Left kidney (tissue), 2 donors: ENCODE data around the gene MAPK10. TPM values are rescaled to one million over a fixed set of nuclear protein-coding genes. Genes with fewer than 3 reads are reported as not detected.
"Not testable (repeated sequence)": the region's sequence is repeated elsewhere in the genome, so short reads cannot be mapped to it uniquely, and the experiment has no call there.

Experiments used
- DNase-seq: peaks from one replicate; pipeline ENCODE4 v3.0.0-alpha.2; 2013
- polyA plus RNA-seq: library from polyadenylated mRNA; unstranded; fragments of 120-200 nt; gene quantifications from one replicate; pipeline ENCODE4 v1.2.1, GENCODE V29; 2013; ENCODE audit not compliant: insufficient read length

The MAPK10 gene
- polyA plus RNA-seq, 1 donor = 89.8 TPM

DNA sequence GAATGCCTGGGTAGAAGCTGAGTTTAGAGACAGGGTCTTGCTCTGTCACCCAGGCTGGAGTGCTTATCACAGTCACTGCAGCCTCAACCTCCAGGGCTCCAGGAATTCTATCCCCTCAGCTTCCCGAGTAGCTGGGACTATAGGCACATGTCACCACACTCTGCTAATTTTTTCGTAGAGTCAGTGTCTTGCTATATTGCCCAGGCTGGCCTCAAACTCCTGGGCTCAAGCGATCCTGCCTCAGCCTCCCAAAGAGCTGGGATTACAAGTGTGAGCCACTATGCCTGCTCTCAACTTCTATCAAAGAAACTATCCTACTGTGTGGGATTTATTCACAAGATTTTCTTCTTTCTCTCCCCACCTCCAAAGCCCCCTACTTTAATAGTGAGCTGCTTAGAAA is 15.7 kb downstream of the MAPK10 start:
- DNase-seq = no peak

DNA sequence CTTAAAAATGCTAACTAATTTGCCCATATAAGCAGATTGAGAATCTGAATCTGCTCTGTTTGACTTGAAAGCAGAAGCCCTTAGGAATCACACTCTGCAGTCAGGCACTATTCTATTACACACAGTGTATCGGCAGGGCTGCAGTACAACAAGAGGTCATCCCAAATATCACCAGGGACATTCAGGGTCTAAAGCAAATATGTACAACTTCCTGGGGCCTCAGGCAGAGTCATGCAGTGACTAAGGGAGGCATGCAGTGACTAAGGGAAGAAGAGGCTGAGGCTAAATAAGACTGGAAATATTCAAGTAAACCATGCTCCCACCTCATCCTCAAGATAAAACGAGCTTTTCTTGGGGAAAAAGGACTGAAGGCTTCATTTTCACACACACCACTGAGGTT is 20.9 kb downstream of the MAPK10 start:
- DNase-seq = no peak

DNA sequence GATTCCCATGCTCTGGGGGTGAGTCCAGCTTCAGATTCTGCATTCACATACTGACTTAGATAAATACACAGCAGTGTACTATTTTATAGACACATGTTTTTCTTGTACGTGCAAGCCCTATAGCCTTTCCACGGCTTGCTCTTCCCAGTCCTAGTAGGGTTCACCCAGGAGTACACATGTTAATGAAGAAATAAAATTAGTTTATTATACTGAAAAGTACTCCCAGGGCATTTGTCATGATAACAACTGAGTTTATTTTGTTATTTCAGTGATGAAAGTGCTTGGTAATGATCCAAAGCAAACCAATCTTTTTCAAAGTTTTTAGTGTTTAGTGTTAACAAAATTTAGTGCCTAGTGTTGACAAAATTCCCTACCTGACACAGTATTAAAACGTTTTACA is 21.3 kb downstream of the MAPK10 start:
- no peak for DNase-seq

DNA sequence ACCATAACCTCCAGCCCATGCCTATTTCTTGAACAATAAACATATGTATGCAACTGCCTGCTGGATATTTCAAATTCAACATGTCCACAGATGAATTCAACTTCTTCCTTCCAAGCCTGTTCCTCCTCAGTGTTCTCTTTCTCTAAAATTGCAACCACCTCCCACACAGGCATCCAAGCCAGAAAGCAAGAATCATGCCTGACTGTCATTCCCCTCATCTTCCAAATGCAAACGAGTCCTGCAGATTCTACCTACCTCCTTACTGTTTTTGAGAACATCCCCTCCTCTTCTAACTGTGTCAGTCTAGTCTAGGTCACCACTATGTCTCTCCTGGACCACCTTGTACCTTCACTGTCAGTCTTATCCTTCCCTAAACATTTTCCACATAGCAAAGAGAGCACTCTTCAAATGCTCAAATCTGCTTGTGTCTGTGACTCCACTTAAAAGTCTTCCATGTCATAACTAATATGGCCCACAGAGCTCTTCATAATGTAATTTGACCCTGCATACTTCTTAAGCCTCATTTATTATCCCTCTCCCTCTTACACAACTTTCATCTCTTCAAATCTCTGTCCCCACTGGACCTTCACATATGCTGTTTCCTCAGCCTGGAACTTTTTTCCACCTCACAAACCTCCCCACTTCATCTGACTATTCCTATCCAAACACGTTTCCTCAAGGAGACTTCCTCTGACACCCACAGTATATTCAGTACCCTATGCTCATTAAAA is 25.7 kb downstream of the MAPK10 start:
- no peak for DNase-seq

DNA sequence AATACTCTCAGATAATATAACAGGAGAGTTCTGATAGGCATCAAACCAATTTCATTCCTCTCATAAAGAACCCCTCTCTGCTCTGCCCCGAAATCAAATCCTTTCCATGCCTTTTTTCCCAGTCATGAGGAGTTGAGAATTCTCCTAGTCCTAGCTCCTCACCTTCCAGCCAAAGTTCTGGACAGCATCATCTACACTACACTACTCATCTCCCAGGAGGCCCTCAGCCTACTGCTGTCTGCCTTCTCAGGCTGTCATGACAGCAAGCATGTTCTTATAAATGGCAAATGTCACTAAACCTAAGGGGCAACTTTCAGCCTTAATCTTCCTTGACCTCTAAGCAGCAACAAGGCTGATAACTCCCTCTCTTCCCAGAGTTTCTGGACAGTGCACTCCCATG is 26.6 kb downstream of the MAPK10 start:
- no peak for DNase-seq

DNA sequence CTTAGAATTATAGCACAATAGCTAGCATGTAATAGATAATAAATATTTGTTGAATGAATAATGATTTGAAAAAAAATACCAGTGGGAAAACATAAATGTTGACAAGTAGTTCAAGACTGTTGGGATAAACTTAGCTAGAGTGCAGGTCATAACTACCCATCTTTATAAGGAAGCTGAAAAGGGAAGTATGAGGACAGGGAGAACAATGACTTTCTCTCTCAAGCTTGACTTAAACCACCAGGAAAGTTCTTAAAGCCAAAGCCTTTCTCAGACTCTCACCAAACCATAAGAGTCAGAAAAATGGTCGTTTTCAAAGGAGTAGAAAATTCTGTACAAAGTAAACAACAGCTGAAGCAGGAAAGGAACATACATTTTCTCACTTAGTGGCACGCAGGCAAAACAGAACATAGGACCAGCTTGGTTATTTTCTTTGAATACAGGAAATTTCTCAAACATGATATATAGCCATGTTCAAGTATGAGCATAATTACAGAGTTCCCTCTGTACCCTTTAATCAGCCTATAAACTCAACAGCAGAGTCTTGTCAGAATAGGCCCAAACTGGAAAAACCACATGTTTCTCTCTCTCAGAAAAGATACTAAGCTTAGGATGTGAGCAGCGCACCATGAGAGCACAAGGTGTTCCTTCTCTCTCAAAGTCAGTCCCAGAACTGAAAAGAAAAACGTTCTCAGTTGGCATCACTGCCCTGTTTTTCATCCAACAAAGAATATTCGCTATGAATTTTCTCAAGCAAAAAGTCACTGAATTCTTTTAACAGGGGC is 28.7 kb downstream of the MAPK10 start:
- DNase-seq = peak; percentile 17

DNA sequence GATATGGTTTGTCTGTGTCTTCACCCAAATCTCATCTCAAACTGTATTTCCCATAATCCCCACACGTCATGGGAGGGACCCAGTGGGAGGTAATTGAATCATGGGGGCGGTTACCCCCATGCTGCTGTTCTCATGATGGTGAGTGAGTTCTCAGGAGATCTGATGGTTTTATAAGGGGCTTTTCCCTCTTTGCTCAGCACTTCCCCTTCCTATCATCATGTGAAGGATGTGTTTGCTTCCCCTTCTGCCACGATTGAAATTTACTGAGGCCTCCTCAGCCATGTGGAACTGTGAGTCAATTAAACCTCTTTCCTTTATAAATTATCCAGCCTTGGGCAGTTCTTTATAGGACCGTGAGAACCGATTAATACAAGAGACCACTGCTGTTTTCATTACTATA is 29.4 kb downstream of the MAPK10 start:
- not testable (repeated sequence) for DNase-seq

DNA sequence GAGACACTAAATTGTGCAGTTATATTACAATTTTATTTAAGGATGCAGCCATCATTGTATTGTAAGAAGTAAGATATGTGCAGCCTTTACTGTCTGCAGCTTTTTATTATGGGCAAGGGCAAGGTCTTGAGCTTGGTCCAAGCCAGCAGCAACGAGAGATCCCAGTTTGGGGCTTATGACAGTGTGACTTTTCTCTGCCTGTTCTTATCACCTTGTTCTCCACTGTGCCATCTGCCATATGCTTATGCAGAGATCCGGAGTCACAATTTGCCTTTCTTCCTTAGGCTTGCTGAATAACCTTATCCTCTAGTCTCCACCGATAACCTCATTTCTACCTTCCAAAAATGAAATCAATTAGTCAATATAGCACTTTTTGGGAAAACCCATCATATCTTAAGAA is 30.4 kb downstream of the MAPK10 start:
- DNase-seq = no peak

DNA sequence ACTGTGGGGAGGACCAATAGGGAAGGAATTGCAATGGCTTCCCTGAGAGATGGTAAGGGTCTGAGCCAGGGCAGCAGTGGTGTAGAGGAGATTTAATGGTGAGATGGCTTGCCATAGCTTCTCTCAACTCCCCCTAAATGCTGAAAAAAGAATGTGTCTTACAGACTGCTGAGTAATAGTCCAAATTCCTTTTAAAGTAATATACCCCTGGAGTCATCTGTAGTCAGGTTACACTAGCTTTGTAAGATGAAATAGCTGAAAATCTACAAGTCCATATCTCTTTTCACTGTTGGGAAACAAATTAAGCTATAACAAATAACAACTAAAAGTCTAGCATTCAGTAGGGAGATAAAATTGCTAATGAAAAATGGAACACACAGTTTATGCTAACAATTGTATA is 33.5 kb downstream of the MAPK10 start:
- no peak for DNase-seq

DNA sequence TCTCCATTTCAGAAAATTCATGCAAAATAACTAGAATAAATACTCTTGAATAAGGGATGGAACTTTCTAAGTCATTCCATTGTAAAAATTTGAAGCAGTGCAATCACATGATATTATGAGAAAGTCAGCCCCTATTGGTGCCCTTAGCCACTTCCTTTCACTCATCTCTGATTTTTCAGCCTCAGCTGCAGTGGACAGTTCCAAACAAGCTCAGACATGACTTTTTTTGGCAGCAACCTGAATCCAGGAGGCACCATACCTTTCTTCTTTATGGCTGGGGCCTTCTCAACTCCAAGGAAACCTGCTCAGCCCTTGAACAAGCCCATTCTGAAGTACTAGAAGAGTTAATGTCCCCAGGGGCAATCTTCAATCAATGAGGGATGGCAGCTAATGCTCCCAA is 40.5 kb downstream of the MAPK10 start:
- DNase-seq = no peak

DNA sequence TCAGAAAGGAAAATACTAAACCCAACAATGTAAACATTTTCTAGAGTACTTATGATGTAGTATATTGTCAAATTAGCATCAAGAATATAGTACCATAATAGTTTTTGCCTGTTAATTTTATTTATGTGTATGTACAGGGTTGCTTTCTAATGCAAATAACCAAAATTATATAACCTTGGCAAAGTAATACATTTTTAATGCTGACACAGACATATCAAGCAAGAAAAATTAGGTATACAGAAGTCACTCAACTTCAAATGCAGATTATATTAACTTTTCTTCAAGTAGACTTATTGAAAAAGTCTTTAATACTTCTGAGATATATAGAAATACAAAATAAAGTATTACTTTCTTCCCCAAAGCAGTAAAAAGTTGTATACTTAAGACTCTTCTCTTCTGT is 44.3 kb downstream of the MAPK10 start:
- DNase-seq = no peak

DNA sequence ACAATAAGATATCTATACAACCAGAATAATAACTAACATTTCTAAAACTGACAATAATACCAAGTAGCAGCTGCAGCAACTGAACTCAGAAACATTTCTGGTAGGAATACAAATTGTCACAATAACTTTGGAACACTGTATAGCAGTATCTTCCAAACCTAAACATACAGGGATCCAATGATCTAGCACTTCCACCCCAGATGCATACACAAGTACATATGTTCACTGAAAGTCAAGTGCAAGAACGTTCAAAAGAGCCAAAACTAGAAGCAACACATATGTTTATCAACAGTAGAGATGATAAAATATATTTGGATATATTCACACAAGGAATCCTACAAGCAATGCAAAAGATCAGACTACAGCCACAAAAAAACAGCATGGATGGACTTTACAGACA is 46.2 kb downstream of the MAPK10 start:
- no peak for DNase-seq

DNA sequence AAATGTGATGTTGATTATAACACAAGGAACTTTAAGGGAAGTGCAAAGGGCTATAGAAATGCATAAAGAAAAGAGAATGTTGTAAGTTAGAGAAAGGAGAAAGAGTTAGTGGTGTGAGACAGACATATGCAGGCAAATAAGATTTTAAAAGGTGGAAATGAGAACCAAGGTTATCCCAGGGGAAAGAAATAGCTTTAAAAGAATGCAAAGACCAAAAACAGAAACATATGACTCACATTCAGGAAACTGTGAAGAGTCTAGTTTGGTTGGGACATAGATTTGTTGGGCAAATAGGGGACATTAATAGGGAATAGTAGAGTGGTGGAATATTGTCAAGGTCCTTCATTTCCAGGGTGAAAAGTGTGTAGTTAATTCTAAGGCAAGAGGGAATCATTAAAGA is 52.4 kb downstream of the MAPK10 start:
- no peak for DNase-seq

DNA sequence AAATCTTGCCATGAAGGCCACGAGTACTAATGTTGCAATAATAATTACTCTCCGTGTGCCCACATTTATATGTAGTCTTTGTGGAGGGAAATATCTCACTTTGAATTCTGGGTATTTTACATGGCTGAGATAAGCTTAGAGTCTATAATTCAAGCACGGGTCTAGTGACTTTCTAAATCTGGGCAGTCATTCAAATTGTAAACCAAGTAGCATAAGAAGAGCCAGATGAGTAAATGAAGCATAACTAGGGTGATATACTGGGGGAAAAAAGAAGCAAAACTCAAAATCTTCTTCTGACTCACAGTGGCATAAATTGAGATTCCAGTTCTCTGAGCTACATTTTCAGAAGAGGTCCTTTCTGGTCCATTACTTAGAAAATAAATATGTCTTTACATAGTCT is 53.0 kb downstream of the MAPK10 start:
- DNase-seq = no peak

DNA sequence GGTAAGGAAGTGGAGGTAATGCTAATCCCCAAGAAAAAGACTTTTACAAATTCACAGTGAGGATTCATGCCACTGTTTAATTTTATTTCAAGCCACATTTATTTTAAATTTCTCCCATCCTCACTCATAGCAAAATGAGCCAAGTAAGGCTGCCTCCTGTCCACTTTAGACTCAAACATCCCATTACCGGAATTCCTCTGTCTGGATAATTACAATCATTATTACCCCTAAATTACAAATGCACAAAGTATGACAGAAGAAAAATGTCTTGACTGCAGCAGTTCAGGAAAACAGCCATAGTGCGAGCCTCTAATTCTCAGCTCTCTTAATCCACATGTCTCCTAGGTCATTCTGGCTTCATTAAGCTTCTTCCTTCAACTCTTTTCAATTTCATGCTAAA is 57.0 kb downstream of the MAPK10 start:
- no peak for DNase-seq

DNA sequence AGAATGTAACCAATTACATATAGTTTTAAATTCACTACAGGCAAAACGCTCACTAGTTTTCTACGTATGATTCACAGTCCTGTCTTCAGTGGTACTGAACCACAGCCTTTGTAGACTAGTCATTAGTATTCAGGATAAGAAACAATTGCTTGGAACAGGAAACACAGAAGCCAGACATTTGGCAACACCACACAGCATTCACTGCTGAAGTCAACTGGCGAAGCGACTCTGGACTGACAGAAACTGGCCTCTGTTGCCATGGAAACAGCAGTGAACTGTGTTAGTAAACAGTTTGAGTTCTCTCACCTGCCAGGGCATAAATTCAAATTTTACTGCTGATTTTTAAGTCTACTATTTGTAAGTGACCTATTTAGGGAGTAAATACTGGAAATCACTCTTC is 57.6 kb downstream of the MAPK10 start:
- DNase-seq = peak; percentile 93

DNA sequence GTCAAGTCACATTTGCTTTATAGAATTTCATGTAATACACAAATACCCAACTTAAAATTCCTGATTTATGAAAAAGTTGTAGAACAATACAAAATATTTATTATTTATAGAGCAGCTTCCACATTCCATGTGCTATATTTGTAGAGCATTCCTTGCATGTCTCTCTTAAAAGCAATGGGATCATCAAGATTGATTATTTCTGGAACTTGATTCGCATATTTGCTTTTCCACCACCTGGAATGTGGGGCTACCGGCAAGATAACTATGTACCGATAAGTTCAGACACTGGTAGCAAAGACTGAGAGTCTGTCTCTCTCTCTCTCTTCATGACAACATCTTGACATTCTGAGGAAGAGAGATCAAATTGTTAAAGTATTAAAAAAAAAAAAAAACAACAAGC is 59.3 kb downstream of the MAPK10 start:
- no peak for DNase-seq

DNA sequence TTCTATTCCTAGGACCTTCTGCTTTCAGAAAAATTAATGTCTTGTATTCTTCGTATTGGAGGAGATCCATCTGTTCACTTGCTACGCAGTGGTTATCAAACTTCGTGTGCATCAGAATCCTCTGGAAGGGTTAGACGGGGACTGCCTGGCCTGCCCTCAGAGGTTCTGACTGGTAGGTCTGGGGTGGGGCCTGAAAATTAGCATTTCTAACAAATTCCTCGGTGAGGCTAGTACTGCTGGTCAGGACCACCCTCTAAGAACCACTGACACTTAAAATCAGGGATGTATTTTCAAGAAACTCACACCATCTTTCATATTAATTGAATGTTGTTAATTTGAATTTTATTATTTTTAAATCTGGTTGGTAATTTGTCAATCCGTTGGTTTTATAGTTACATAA is 63.0 kb downstream of the MAPK10 start:
- no peak for DNase-seq

DNA sequence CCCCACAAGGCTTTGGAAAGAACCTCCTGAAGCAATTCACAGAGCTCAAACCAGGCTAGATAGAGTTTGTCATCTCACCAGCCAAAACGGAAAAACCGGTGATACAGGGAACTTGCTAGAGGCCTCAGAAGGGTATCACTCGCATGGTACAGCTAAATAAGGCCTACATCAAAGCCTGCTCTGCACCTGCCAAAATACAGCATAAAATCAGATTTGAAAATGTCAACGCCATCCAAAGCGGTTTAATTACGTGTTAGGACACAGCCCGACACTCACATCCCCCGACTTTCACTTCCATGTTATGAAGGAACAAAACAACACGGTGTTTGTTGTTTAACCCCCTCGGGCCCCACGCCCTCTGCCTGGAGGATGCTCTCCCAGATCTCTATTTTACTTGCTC is 65.0 kb downstream of the MAPK10 start:
- no peak for DNase-seq

DNA sequence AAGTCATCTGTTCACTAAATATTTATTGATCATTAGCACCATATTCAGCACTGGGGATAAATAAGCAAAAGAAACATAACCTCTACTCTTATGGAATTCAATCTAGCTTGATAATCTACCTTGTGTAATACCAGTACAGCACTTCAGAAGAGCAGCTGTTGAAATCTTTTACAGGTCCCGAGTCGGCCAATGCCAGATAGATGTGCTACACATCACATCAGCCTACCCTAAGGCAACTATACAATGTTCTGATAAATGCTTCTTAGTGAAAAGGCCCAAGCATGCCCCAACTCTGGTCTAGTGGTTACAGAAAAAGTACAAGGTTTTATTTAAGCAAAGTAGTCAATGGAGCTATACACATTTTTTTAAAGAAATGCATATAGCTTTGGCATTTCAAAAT is 68.7 kb downstream of the MAPK10 start:
- DNase-seq = no peak

DNA sequence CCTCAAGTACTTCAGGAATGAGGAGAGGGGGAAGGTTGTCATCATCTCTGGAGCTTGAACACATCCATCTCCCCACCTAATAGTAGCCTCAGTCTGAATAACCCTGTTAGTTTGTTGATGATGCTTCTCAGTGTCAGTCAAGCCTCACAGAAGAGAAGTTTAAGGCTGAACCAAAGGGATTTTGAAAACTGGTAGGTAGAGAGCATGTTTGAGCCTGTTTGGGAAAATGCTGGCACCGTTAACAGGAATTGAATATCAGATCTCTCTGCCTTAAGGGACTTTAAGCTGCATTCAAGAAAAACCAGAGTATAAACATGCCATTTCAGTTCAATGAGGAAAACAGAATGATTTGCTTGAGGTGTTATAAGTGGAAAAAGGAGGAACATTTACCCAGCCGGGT is 73.1 kb downstream of the MAPK10 start:
- no peak for DNase-seq

DNA sequence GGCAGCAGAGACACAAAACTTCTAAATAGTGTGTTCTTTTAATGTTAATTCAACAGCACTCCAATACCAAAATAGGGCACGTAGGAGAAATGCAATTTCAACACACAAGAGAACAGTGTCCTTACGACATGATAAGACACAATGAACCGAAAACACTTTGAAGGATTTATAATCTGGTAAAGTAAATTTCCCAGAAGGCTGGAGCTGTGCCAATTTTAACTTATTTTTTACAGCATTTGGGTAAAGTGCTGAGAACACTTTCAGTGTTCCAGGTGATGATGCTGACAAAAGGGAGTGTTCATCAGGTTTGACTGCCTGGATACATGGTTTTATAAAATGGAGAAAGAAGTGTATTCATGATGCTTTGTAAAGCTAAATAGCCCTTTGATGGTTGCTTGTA is 76.5 kb downstream of the MAPK10 start:
- DNase-seq = no peak

DNA sequence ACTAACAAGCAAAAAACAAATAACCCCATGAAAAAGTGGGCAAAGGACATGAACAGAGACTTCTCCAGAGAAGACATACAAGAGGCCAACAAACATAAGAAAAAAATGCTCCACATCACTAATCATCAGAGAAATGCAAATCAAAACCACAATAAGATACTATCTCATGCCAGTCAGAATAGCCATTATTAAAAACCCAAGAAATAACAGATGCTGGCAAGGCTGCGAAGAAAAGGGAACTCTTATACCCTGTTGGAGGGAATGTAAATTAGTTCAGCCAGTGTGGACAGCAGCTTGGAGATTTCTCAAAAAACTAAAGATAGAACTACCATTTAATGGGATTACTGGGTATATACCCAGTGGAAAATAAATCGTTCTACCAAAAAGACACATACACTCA is 79.6 kb downstream of the MAPK10 start:
- no peak for DNase-seq
